ENCODE measurements around the gene COL4A2. TPM values are rescaled to one million over a fixed set of nuclear protein-coding genes. Genes with fewer than 3 reads are reported as not detected.
"Not testable (repeated sequence)": the region's sequence is repeated elsewhere in the genome, so short reads cannot be mapped to it uniquely, and the experiment has no call there.

COL4A2 gene
- total RNA-seq, 1 experiment from 2014 or later: 74.5 TPM

DNA sequence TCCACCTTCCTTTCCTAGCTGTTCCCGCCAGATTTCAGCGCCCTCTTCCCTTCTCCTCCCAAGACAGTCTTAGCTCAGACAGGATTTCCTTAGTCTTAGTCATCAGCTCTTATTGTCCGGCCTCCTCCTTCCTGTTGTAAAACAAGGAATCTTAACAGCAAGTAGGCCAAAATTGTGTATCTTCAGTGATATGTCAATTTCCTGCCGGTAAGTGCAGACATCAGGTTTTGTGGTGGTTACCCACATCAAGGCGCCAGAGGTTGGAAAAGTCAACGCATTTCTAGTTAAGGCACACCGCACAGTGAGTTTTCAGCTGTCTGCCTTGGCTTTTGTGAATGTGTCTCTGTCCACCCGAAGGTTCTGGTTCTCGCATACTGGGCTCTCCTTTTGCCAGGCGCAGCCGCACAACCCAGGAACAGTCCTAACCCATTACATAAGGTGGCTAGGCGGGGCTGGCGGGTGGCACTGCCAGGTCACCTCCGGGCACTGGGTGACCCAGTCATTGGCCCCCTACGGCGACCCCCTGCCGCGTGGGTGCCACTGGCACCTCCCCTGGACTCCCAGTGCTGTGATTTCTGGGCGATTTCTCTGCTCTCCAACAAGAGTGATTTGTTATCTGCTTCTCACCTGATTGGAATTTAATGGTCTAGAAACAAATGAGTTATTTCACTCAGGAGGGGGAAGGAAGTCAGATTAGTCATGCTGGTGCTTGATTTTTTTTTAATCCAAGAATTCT lies 12.9 kb downstream of the COL4A2 start:
- Histone ChIP-seq H3K36me3 (ENCODE audit: low read depth, low read length) (no peaks in the 10 kb centered on the region), H3K9me3 (ENCODE audit: low read length) (no peaks in the 10 kb centered on the region), H3K4me1 (ENCODE audit: insufficient read depth, low read length) (peaks cover 37% of the 10 kb centered on the region), H3K4me2 (ENCODE audit: low read length) (peak overlapping the region; percentile 79), H3K9ac (ENCODE audit: low read length) (peak overlapping the region; percentile 59), H3K4me3 (ENCODE audit: low read length) (peak overlapping the region; percentile 50), H4K20me1 (ENCODE audit: low read length) (0 out of 2 replicates have a peak, but pooled peaks cover 3% of the 10 kb centered on the region), H3K27me3 (ENCODE audit: low read length) (no peaks in the 10 kb centered on the region), H2AFZ (ENCODE audit: low read length) (no peak overlapping the region), H3K27ac (ENCODE audit: low read length) (peak overlapping the region; percentile 88), H3F3A (ENCODE audit: low read length, unreplicated experiment) (no peaks in the 10 kb centered on the region), H3K9me2 (replicated peaks; ENCODE audit: low read length) (no peaks in the 10 kb centered on the region), H3K79me2 (ENCODE audit: low read length) (peaks cover 39% of the 10 kb centered on the region)
- ChIA-PET CTCF (interaction anchor here (0.9 kb wide), 1 partner anchor 28 kb away, joined by 3 read pairs; no protein-coding TSS in a partner anchor), POLR2A (ENCODE audit: unreplicated experiment) (interaction anchor here (0.5 to 0.7 kb wide), 5 partner anchors 15 to 392 kb away, joined by 3 to 10 read pairs (median 4); partner anchors contain the start of gene RAB20)
- ATAC-seq (peak; percentile 73), DNase-seq (peak; percentile 81)
- intact Hi-C loops (cut with micrococcal nuclease): loop anchor here (1.0 to 5.0 kb wide), 4 partner anchors 23 to 98 kb away; no protein-coding TSS in a partner anchor
- TSS peak; percentile 78 for BruUV-seq (replicated peaks)
- TF ChIP-seq EZH2phosphoT487 (IDR thresholded peaks at IDR 0.05; ENCODE audit: borderline replicate concordance, low read length) (no peak), EZH2 (IDR thresholded peaks at IDR 0.05; ENCODE audit: low read length, unreplicated experiment) (no peak)
- TF ChIP-seq, protein P1, sequence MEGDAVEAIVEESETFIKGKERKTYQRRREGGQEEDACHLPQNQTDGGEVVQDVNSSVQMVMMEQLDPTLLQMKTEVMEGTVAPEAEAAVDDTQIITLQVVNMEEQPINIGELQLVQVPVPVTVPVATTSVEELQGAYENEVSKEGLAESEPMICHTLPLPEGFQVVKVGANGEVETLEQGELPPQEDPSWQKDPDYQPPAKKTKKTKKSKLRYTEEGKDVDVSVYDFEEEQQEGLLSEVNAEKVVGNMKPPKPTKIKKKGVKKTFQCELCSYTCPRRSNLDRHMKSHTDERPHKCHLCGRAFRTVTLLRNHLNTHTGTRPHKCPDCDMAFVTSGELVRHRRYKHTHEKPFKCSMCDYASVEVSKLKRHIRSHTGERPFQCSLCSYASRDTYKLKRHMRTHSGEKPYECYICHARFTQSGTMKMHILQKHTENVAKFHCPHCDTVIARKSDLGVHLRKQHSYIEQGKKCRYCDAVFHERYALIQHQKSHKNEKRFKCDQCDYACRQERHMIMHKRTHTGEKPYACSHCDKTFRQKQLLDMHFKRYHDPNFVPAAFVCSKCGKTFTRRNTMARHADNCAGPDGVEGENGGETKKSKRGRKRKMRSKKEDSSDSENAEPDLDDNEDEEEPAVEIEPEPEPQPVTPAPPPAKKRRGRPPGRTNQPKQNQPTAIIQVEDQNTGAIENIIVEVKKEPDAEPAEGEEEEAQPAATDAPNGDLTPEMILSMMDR (conservative IDR thresholded peaks at IDR 0.05; ENCODE audit: low read depth, low read length): no peak

DNA sequence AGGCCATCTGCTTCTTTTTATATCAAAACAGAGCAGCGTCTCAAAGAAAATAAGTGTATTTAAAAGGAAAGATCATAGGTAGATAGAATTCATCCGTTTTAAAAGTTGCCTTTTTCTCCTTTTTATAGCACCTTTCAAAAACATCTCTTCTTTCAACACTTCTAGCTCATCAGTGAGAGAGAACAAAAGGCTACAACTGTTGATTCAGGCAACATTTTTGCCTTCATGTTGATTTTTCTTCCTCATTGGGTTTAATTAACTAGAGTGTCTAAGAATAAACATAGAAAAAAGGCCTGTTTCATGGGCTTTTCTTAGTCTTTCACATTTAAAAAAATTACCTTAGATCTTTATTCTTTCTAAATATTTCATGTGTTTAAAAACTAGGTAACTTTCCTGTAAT lies 13.6 kb downstream of the COL4A2 start:
- peaks cover 45% of the 10 kb centered on the region for H3K79me2 ChIP-seq (ENCODE audit: low read length)
- 0 out of 2 replicates have a peak, but pooled peaks cover 3% of the 10 kb centered on the region for H4K20me1 ChIP-seq (ENCODE audit: low read length)
- ChIA-PET CTCF (no interaction called here), POLR2A (ENCODE audit: unreplicated experiment) (no interaction called here)
- DNase-seq: no peak
- intact Hi-C loops (cut with micrococcal nuclease): loop anchor here (1.0 to 5.0 kb wide), 4 partner anchors 23 to 98 kb away; no protein-coding TSS in a partner anchor
- TF ChIP-seq EZH2 (IDR thresholded peaks at IDR 0.05; ENCODE audit: low read length, unreplicated experiment) (no peak), EZH2phosphoT487 (IDR thresholded peaks at IDR 0.05; ENCODE audit: borderline replicate concordance, low read length) (no peak)
- TF ChIP-seq, protein P1 (conservative IDR thresholded peaks at IDR 0.05; ENCODE audit: low read depth, low read length): no peak
- ATAC-seq: no peak
- H3K4me3 ChIP-seq (ENCODE audit: low read length): peak overlapping the region; percentile 50
- no TSS peak for BruUV-seq (replicated peaks)
- no peaks in the 10 kb centered on the region for H3K36me3 ChIP-seq (ENCODE audit: low read depth, low read length)
- peaks cover 37% of the 10 kb centered on the region for H3K4me1 ChIP-seq (ENCODE audit: insufficient read depth, low read length)
- no peaks in the 10 kb centered on the region for H3K9me3 ChIP-seq (ENCODE audit: low read length)
- peak overlapping the region; percentile 59; the same call in 1 of the 2 replicates for H3K9ac ChIP-seq (ENCODE audit: low read length)
- H3K9me2 ChIP-seq (replicated peaks; ENCODE audit: low read length): no peaks in the 10 kb centered on the region
- no peak overlapping the region for H2AFZ ChIP-seq (ENCODE audit: low read length)
- peak overlapping the region; percentile 88 for H3K27ac ChIP-seq (ENCODE audit: low read length)
- H3F3A ChIP-seq (ENCODE audit: low read length, unreplicated experiment): no peaks in the 10 kb centered on the region
- H3K4me2 ChIP-seq (ENCODE audit: low read length): peak overlapping the region; percentile 79
- no peaks in the 10 kb centered on the region for H3K27me3 ChIP-seq (ENCODE audit: low read length)

DNA sequence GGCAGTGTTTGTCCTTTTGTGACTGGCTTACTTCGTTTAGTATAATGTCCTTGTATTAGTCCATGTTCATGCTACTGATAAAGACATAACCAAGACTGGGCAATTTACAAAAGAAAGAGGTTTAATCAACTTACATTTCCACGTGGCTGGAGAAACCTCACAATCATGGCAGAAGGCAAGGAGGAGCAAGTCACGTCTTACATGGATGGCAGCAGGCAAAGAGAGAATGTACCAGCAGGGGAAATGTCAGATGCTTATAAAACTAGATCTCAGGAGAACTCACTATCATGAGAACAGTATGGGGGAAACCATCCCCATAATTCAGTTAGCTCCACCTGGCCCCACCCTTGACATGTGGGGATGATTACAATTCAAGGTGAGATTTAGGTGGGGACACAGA lies 14.5 kb downstream of the COL4A2 start:
- H3K4me2 ChIP-seq (ENCODE audit: low read length); H2AFZ ChIP-seq (ENCODE audit: low read length); CTCF ChIA-PET; H3K4me3 ChIP-seq (ENCODE audit: low read length); DNase-seq; H3K27ac ChIP-seq (ENCODE audit: low read length); H3K9ac ChIP-seq (ENCODE audit: low read length); H3F3A ChIP-seq (ENCODE audit: low read length, unreplicated experiment); POLR2A ChIA-PET (ENCODE audit: unreplicated experiment); H3K27me3 ChIP-seq (ENCODE audit: low read length); H3K9me2 ChIP-seq (replicated peaks; ENCODE audit: low read length); BruUV-seq (replicated peaks); H4K20me1 ChIP-seq (ENCODE audit: low read length); H3K9me3 ChIP-seq (ENCODE audit: low read length); ATAC-seq; H3K36me3 ChIP-seq (ENCODE audit: low read depth, low read length): not testable (repeated sequence)
- intact Hi-C loops (cut with micrococcal nuclease): loop anchor here (5.0 kb wide), 3 partner anchors 74 to 99 kb away; no protein-coding TSS in a partner anchor
- H3K79me2 ChIP-seq (ENCODE audit: low read length): peaks cover 48% of the 10 kb centered on the region
- peaks cover 37% of the 10 kb centered on the region for H3K4me1 ChIP-seq (ENCODE audit: insufficient read depth, low read length)
